ENCODE measurements around the gene UBE2R2. TPM values are rescaled to one million over a fixed set of nuclear protein-coding genes. Genes with fewer than 3 reads are reported as not detected.
A peak's percentile ranks its signal among the peaks of the same experiment; 100 is the strongest.

UBE2R2 gene
- total RNA-seq, 4 donors from 2014 or later: 29.7 to 39.9 (median 34.8) TPM

GRCh38 chr9:33932078-33932807 is 115.3 kb downstream of the UBE2R2 start:
- Histone ChIP-seq H3K27ac (no peak overlapping the region), H3K36me3 (peaks cover 0 to 73% (median 0%) of the 10 kb centered on the region in 3 donors), H3K4me3 (no peak overlapping the region), H3K9me3 (no peaks in the 10 kb centered on the region), H3K4me1 (no peaks in the 10 kb centered on the region), H3K27me3 (no peaks in the 10 kb centered on the region)
- DNase-seq: no peak
- TF ChIP-seq CTCF (IDR thresholded peaks at IDR 0.05): no peak
- no peak for TF ChIP-seq POLR2A (IDR thresholded peaks at IDR 0.05)

GRCh38 chr9:33934188-33934878 is 117.4 kb downstream of the UBE2R2 start:
- Histone ChIP-seq H3K36me3 (peaks cover 0 to 57% (median 0%) of the 10 kb centered on the region in 3 donors), H3K27ac (no peak overlapping the region), H3K27me3 (no peaks in the 10 kb centered on the region), H3K4me1 (no peaks in the 10 kb centered on the region), H3K4me3 (no peak overlapping the region), H3K9me3 (no peaks in the 10 kb centered on the region)
- DNase-seq: no peak
- no peak for TF ChIP-seq POLR2A (IDR thresholded peaks at IDR 0.05)
- TF ChIP-seq CTCF (IDR thresholded peaks at IDR 0.05): no peak

- Histone ChIP-seq H3K9me3 (no peaks in the 10 kb centered on the region), H3K27ac (peak overlapping the region in 1 of 4 donors; percentile 37), H3K4me1 (no peaks in the 10 kb centered on the region), H3K27me3 (no peaks in the 10 kb centered on the region), H3K4me3 (no peak overlapping the region), H3K36me3 (peaks cover 0 to 40% (median 0%) of the 10 kb centered on the region in 3 donors)
- no peak for TF ChIP-seq POLR2A (IDR thresholded peaks at IDR 0.05)
- TF ChIP-seq CTCF (IDR thresholded peaks at IDR 0.05): no peak
- no peak for DNase-seq
Measured at GRCh38 chr9:33939924-33940874, 123.2 kb downstream of the UBE2R2 start.

- peak in 1 of 6 experiments; percentile 3 for TF ChIP-seq CTCF (IDR thresholded peaks at IDR 0.05)
- no peak for TF ChIP-seq POLR2A (IDR thresholded peaks at IDR 0.05)
- DNase-seq: no peak
- Histone ChIP-seq H3K36me3 (peaks cover 0 to 34% (median 0%) of the 10 kb centered on the region in 3 donors), H3K27me3 (no peaks in the 10 kb centered on the region), H3K4me1 (no peaks in the 10 kb centered on the region), H3K9me3 (no peaks in the 10 kb centered on the region), H3K27ac (no peak overlapping the region), H3K4me3 (no peak overlapping the region)
Measured at GRCh38 chr9:33942471-33943083, 125.6 kb downstream of the UBE2R2 start.

GRCh38 chr9:33943389-33943788 is 126.4 kb downstream of the UBE2R2 start:
- H3K27me3 ChIP-seq: no peaks in the 10 kb centered on the region
- H3K27ac ChIP-seq: no peak overlapping the region
- no peak for TF ChIP-seq CTCF (IDR thresholded peaks at IDR 0.05)
- no peak for TF ChIP-seq POLR2A (IDR thresholded peaks at IDR 0.05)
- H3K4me3 ChIP-seq: no peak overlapping the region
- DNase-seq: no peak
- no peaks in the 10 kb centered on the region for H3K9me3 ChIP-seq
- peaks cover 0 to 36% (median 0%) of the 10 kb centered on the region in 3 donors for H3K36me3 ChIP-seq
- no peaks in the 10 kb centered on the region for H3K4me1 ChIP-seq

Data from Peyer's patch (tissue), 4 donors.